Activated T-cell treated with anti-CD3 and anti-CD28 coated beads for 48 hours (primary cell): Measurements from ENCODE around the gene WFDC9.
"Not testable (repeated sequence)": the region's sequence is repeated elsewhere in the genome, so short reads cannot be mapped to it uniquely, and the experiment has no call there.

Experiments used
- DNase-seq: peaks from one replicate; pipeline ENCODE4 v3.0.0-alpha.2; 2020; ENCODE audit warnings: low read depth

Gene WFDC9

GRCh38 chr20:45592574-45593189, 38.4 kb downstream of the WFDC9 start:
- no peak for DNase-seq

- no peak for DNase-seq
These were observed 41.4 kb downstream of the WFDC9 start for GRCh38 chr20:45589725-45590124.

- no peak for DNase-seq
These were observed 42.3 kb downstream of the WFDC9 start for GRCh38 chr20:45588800-45589199.

GRCh38 chr20:45585986-45586385, 45.1 kb downstream of the WFDC9 start:
- DNase-seq, result not testable (repeated sequence)

GRCh38 chr20:45584294-45584693, 46.8 kb downstream of the WFDC9 start:
- not testable (repeated sequence) for DNase-seq

GRCh38 chr20:45583502-45583901, 47.6 kb downstream of the WFDC9 start:
- DNase-seq, result no peak

GRCh38 chr20:45581702-45582101, 49.4 kb downstream of the WFDC9 start:
- DNase-seq, result no peak

GRCh38 chr20:45579184-45579583, 51.9 kb downstream of the WFDC9 start, which contains the start of gene WFDC8:
Gene WFDC8, minus strand, starts transcription at chr20:45579284. Its CDS starts 37 bp downstream, at chr20:45579247.
- no peak for DNase-seq

GRCh38 chr20:45578231-45578630, 52.9 kb downstream of the WFDC9 start:
- DNase-seq, result no peak

GRCh38 chr20:45576995-45577394, 54.1 kb downstream of the WFDC9 start:
- no peak for DNase-seq

GRCh38 chr20:45575931-45576330, 55.2 kb downstream of the WFDC9 start:
- DNase-seq, result no peak

- not testable (repeated sequence) for DNase-seq
These were observed 61.4 kb downstream of the WFDC9 start for GRCh38 chr20:45569650-45570049.

GRCh38 chr20:45564760-45565276, 66.3 kb downstream of the WFDC9 start:
- no peak for DNase-seq
